NCI-H1694 treated with DMSO at 0.1 percent for 48 hours (cell line): ENCODE results near the gene TP73.

Experiments
- DNase-seq: peaks from one replicate; lab custom pipeline; 2025; lab: John Stamatoyannopoulos, UW

Gene TP73

DNA sequence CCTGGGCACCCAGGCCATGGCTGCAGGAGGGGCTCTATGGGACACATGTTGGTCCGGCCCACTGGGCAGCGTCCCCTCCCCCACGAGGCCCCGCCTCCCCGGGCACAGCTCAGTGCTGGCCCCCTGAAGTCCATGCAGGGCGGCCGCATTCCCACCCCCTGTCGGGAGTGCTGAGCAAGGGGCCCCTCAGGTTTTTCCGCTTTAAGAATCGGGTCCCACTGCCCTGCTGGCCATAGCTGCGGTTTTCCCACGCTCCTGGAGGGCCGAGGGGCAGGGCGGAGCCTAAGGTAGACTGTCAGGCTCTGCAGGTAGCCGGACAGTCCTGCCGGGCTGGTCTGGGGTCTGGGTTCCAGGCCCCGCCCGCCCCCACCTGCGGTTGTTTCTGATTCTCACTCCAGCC lies 56.5 kb downstream of the TP73 start:
- DNase-seq: no peak

DNA sequence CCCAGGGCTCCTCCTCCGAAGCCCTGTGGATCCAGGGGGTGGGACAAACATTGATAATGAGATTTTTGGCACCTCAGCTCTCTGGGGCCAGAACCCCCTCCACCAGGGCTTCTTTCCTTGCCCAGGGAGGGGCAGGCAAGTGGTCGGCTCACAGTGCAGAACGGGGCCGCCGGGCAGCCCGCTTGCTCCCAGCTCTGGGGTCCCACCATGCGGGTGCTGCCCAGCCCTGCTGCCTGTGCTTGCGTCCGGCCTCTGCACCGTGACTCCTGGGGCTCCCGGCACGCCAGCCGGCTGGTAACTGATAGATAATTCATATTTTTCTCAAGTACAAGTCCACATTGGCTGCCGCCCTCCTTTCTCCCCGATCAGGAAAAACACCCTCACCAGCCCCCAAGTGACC lies 57.9 kb downstream of the TP73 start:
- no peak for DNase-seq

DNA sequence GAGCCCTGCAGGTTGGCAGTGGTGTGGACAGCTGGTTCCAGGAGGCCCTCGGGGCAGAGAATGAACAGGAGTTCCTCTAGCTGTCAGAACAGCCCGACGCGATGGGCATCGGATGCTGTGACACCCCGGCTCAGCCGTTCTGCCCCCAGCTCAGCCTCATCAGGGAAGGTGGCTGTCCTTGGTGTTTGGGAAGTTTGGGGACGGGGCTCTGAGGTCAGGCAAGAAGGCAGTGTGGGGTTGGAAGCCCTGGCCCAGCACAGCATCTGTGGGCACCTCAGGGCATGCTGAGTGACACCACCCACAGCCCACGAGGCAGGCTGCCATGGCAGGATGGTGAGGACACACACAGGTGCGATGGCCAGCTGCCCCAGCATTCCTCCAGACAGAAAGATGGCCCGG lies 59.1 kb downstream of the TP73 start:
- no peak for DNase-seq

DNA sequence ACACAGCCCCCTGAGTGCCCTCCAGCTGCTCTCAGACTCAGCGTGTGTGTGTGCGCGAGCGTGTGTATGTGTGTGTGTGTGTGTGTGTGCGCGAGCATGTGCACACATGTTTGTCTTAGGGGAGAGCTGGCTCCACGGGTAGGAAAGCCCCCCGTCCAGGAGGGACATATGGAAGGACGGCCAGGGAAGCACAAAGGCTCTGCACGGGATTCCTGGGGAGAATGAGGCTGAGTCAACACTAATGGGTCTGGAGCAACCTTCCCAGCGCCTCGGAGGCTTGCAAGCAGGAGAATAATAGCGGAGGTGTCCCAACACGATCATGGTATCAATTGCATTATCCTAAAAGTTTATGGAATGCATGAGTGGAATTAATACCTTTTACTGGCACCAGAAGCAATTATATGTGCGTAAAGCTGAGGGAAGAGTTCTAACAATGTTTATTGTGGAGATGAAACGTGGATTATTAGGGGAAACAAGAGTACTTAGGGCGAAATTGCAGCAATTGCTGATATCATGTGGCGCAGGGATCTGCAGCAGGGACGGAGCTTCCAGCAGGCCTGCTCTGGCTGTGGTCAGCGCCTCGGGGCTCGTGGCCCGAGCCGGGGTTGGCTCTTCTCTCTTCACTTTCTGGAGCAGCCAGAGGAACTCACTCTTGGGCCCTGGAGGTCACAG lies 59.6 kb downstream of the TP73 start:
- DNase-seq: no peak

GRCh38 chr1:3712573-3713535 lies 60.5 kb downstream of the TP73 start:
- no peak for DNase-seq

DNA sequence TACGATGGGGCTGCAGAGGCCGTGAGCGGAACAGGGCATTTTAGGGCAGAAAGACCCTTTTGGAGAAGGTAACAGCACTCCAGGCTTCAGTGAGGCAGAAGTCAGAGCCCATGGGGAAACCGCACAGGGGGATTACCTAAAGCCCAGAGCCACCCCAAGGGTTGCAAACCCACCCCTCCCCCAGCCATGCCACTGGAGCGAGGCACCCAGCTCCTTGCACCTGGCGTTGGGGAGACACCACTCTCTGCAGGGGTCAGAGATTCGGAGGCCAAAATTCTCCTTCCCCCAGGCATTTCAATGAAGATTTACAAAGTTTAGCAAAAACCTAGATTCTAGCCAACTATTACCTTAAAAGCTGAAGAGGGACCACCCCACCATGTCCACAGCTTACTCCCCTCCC lies 61.5 kb downstream of the TP73 start:
- DNase-seq: no peak

- DNase-seq: no peak
These were observed 62.0 kb downstream of the TP73 start for GRCh38 chr1:3714284-3714741.

DNA sequence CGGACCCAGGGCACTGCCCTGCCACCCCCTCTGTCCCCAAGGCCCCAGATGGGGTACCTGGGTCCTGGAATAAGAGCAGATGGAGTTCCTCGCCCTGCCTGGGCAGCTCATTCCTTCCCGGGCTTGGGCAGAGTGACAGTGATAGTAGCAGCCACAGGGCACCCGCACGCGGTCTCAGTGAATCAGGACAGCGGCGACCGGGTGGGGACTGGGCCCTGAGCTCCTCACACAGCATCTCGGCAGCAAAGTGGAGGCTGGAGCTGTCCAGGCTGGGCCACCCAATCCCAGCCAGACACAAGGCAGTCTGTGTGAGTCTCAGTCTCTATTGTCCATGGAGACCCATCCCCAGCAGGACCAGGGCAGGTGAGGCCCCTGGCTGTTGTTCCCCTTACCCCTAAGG lies 62.5 kb downstream of the TP73 start:
- DNase-seq: no peak

- peak; percentile 57 for DNase-seq
These were observed 64.0 kb downstream of the TP73 start for GRCh38 chr1:3716351-3716750.

DNA sequence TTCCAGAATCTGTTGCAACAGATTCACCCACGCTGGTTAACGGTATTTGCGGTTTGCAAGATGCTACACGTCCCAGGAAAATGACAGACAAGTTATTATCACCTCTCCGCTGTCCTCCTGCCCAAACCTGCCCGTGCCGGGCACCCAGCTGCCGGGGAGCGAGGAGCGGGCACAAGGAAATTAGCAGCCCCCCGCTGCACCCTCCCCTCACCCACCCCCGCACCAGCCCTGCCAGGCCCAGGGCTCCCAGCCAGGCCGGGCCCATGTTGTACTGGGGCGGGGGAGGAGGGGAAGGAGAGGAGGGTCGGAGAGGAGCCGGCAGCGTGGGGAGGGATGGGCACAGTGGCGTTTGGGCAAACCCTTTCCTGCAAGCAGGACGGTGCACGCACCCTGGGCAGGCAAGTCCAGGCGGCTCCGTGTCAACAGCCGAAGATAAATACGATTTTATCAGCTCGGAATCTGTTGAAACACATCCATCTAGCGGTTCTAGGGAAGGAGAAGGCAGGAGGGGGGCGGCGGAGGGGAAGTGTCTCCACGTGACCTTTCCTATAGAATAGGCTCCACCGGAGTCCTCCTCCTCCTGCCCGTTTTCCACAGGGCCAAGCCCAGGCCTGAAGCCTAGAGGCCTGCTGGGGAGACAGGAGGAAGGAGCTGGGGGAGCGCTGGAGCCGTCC lies 64.9 kb downstream of the TP73 start:
- DNase-seq: peak; percentile 98

GRCh38 chr1:3717715-3718601 lies 65.6 kb downstream of the TP73 start:
- peak; percentile 41 for DNase-seq

DNA sequence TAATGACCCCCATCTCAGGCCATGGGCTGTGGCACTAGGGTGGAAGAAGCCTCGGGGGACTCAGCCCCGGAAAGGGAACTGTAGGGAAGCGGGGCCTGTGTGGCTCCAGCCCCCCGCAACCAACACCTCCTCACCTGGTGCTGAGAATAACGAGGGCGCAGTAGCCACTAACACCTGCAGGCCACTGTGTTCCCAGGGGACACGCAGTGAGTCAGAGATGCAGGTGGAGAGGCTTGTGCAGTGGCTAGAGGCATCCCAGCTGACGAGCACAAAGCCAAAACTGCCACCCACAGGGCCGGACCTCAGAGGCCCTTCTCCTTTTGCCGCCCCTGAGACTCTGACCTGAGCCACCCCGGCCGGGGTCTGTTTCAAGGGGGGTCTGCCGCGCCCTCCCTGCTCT lies 66.4 kb downstream of the TP73 start:
- DNase-seq: peak; percentile 43

DNA sequence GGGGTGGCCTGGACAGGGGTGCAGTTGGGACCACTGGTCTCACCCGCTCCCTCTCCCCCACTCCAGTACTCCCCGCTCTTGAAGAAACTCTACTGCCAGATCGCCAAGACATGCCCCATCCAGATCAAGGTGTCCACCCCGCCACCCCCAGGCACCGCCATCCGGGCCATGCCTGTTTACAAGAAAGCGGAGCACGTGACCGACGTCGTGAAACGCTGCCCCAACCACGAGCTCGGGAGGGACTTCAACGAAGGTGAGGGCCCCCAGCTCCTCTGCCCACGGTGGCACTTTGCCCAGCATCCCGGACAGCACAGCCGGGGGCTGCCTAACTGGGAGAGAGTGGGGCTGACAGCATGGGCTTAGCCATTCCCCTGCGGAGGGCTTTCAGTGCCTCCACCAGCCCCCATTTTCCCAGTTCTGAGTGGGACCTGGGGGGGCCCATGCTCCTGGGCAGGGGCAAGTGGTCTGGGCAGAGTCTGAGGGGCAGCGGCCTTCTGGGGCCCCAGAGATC lies 69.7 kb downstream of the TP73 start:
- DNase-seq: no peak

DNA sequence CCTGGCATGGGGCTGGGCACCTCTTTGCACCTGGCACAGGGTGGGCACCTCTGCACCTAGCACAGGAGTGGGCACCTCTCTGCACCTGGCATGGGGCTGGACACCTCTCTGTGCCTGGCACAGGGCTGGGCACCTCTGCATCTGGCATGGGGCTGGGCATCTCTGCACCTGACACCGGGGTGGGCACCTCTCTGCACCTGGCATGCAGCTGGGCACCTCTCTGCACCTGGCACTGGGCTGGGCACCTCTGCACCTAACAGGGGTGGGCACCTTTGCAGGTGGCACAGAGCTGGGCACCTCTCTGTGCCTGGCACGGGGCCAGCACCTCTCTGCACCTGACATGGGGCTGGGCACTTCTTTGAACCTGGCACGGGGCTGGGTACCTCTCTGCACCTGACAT lies 70.5 kb downstream of the TP73 start:
- DNase-seq: no peak

DNA sequence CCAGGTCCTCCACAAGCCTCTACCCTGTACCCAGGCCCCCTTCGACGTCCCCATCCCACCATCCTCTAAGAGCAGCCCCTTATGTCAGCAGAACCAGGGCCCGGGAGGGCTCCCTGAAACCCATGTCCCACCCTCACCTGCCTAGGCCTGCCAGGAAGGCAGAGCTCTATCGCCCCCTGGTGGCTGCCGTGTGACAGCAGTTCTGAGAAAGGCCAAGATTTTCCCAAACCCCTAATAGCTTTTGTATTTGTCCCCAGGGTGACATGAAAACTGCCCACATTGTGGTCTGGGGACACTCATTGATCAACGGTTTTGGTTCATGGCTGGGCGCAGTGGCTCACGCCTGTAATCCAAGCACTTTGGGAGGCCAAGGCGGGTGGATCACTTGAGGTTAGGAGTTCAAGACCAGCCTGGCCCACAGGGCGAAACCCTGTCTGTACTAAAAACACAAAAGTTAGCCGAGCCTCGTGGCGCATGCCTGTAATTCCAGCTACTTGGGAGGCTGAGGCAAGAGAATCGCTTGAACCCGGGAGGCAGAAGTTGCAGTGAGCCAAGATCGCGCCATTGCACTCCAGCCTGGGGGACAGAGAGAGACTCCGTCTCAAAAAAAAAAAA lies 72.2 kb downstream of the TP73 start:
- DNase-seq: peak; percentile 53

GRCh38 chr1:3725366-3725765 lies 73.0 kb downstream of the TP73 start:
- DNase-seq: no peak

- no peak for DNase-seq
These were observed 74.9 kb downstream of the TP73 start for GRCh38 chr1:3727042-3727824.

GRCh38 chr1:3727825-3728776 lies 75.8 kb downstream of the TP73 start:
- no peak for DNase-seq
